HepG2 (cell line): ENCODE measurements around the gene FBH1. TPM values are rescaled to one million over a fixed set of nuclear protein-coding genes. Genes with fewer than 3 reads are reported as not detected.

Experiments
- ATAC-seq: fragments of 200-7000 bp; cut with Tn5 transposase; 3 replicates; pipeline ENCODE4 v1.9.1; 2020; ENCODE audit warnings: mild to moderate bottlenecking, moderate library complexity
- BruUV-seq: library from RNA; stranded (reverse); fragments of 400-500 nt; replicated peaks from 2 replicates; lab custom pipeline; 2021; lab: Mats Ljungman, UMichigan
- CTCF ChIA-PET: fragments of 300-600 bp; formaldehyde crosslinking; extraction: SDS; loops from one replicate; lab custom pipeline; 2021; ENCODE audit warnings: low total read pairs, inconsistent platforms, low intra/inter-chr PET ratio; lab: Yijun Ruan, JAX
- POLR2A ChIA-PET: fragments of 350-600 bp; sonication (Branson Sonifier 250); formaldehyde crosslinking; loops from one replicate; lab custom pipeline; 2020; ENCODE audit warnings: antibody characterized with exemption, inconsistent platforms; lab: Yijun Ruan, JAX
- DNase-seq: peaks from one replicate; pipeline ENCODE4 v3.0.0-alpha.2; 2015; ENCODE audit warnings: low spot score
- FAIRE-seq: peaks from 3 replicates; lab custom pipeline; 2011; peaks lifted over from hg19 to GRCh38; lab: Jason Lieb, UNC
- H2AFZ ChIP-seq: one replicate; pipeline ENCODE4 v1.6.1; 2011; ENCODE audit warnings: low read length, inconsistent platforms
- H3K27ac ChIP-seq: fragments of 300-600 bp; 3 replicates; pipeline ENCODE4 v1.8.0; 2011; ENCODE audit warnings: mixed run types, mild to moderate bottlenecking, mixed read lengths, low read length, inconsistent platforms; ENCODE audit not compliant: insufficient read depth; ENCODE audit errors: extremely low read length
- H3K27me3 ChIP-seq, 2 experiments: fragments of 200-600 bp in 1 of 2; 2 replicates in 1 of 2; 3 replicates in 1 of 2; pipeline versions ENCODE4 v1.6.0 to v1.8.0; 2011; ENCODE audit warnings: low read length in 2 of 2, mild to moderate bottlenecking in 2 of 2, moderate library complexity in 2 of 2, inconsistent platforms in 1 of 2; ENCODE audit not compliant: insufficient read depth in 2 of 2, control insufficient read depth in 1 of 2
- H3K36me3 ChIP-seq, 2 experiments: fragments of 200-600 bp in 1 of 2; replicated peaks in 1 of 2; 2 replicates in 1 of 2; 3 replicates in 1 of 2; pipeline versions ENCODE4 v1.5.1 to v1.8.0; 2011; ENCODE audit warnings: low read length in 2 of 2, inconsistent platforms in 1 of 2; ENCODE audit not compliant: insufficient read depth in 2 of 2, control insufficient read depth in 1 of 2
- H3K4me1 ChIP-seq: 2 replicates; pipeline ENCODE4 v1.5.1; 2012; ENCODE audit warnings: low read length, inconsistent platforms; ENCODE audit not compliant: insufficient read depth
- H3K4me2 ChIP-seq: 2 replicates; pipeline ENCODE4 v1.6.0; 2011; ENCODE audit warnings: low read depth, low read length, inconsistent platforms
- H3K4me3 ChIP-seq, 3 experiments: fragments of 200-600 bp in 1 of 3; sonication (generic), shearing (Covaris generic) in 1 of 3; replicated peaks in 1 of 3; 2 replicates each; pipeline ENCODE4 v1.5.1; 2011 to 2016; ENCODE audit warnings: low read length in 3 of 3, inconsistent platforms in 2 of 3, low read depth in 2 of 3, mild to moderate bottlenecking in 2 of 3, control low read depth in 1 of 3, mixed read lengths in 1 of 3; ENCODE audit not compliant: insufficient read depth in 1 of 3
- H3K79me2 ChIP-seq: one replicate; pipeline ENCODE4 v1.6.1; 2011; ENCODE audit warnings: low read length, inconsistent platforms; ENCODE audit not compliant: insufficient read depth
- H3K9ac ChIP-seq: 2 replicates; pipeline ENCODE4 v1.6.0; 2011; ENCODE audit warnings: mild to moderate bottlenecking, low read depth, low read length, inconsistent platforms; ENCODE audit not compliant: insufficient read depth
- H3K9me3 ChIP-seq: 2 replicates; pipeline ENCODE4 v1.5.1; 2012; ENCODE audit warnings: mild to moderate bottlenecking, low read length
- H4K20me1 ChIP-seq: 2 replicates; pipeline ENCODE4 v1.6.0; 2011; ENCODE audit warnings: inconsistent platforms, mild to moderate bottlenecking, low read length, moderate library complexity; ENCODE audit not compliant: insufficient read depth
- BCL6 ChIP-seq: IDR thresholded peaks from 2 replicates; pipeline ENCODE4 v1.6.1; 2016; ENCODE audit warnings: missing genetic modification reagents, missing compliant biosample characterization
- BRCA1 ChIP-seq: sonication (generic); formaldehyde crosslinking; IDR thresholded peaks from 2 replicates; pipeline ENCODE4 v1.4.0; 2020; ENCODE audit warnings: missing genetic modification reagents
- CBX1 ChIP-seq: IDR thresholded peaks from one replicate; pipeline ENCODE4 v1.6.1; 2016; ENCODE audit warnings: antibody characterized with exemption, low read depth
- FIP1L1 ChIP-seq: fragments of 200-400 bp; formaldehyde crosslinking; IDR thresholded peaks from 2 replicates; pipeline ENCODE4 v1.6.1; 2018; ENCODE audit warnings: low read depth, mild to moderate bottlenecking, low read length, moderate library complexity, borderline replicate concordance; ENCODE audit not compliant: insufficient read depth
- GPBP1L1 ChIP-seq: sonication (generic); formaldehyde crosslinking; IDR thresholded peaks from 2 replicates; pipeline ENCODE4 v1.5.0; 2020; ENCODE audit warnings: mild to moderate bottlenecking, missing genetic modification reagents
- MAFK ChIP-seq, 2 experiments: IDR thresholded peaks in 1 of 2; conservative IDR thresholded peaks in 1 of 2; 2 replicates each; pipeline ENCODE4 v1.6.1; 2011; ENCODE audit warnings: improper control_type of control experiment in 2 of 2, low read length in 2 of 2
- MLX ChIP-seq: IDR thresholded peaks from 2 replicates; pipeline ENCODE4 v1.6.1; 2016
- NAIF1 ChIP-seq: sonication (generic); formaldehyde crosslinking; IDR thresholded peaks from 2 replicates; pipeline ENCODE4 v1.5.0; 2020; ENCODE audit warnings: mild to moderate bottlenecking, missing genetic modification reagents, borderline replicate concordance
- NFYB ChIP-seq: sonication (generic); formaldehyde crosslinking; IDR thresholded peaks from 2 replicates; pipeline ENCODE4 v1.4.0; 2020; ENCODE audit warnings: missing genetic modification reagents
- NR2F1 ChIP-seq, 2 experiments: fragments of 450-650 bp in 1 of 2; formaldehyde crosslinking in 1 of 2; IDR thresholded peaks; 2 replicates each; pipeline versions ENCODE4 v1.5.0 to v1.6.1; 2016 to 2020; ENCODE audit warnings: mild to moderate bottlenecking in 1 of 2, missing compliant biosample characterization in 1 of 2, missing genetic modification reagents in 1 of 2, moderate library complexity in 1 of 2
- RFXAP ChIP-seq: sonication (generic); formaldehyde crosslinking; IDR thresholded peaks from 2 replicates; pipeline ENCODE4 v1.4.0; 2020; ENCODE audit warnings: missing genetic modification reagents, borderline replicate concordance
- SALL2 ChIP-seq: sonication (generic); formaldehyde crosslinking; IDR thresholded peaks from 2 replicates; pipeline ENCODE4 v1.8.1; 2023; ENCODE audit warnings: mild to moderate bottlenecking, missing genetic modification reagents, inconsistent platforms
- SMARCC2 ChIP-seq: fragments of 450-650 bp; IDR thresholded peaks from 2 replicates; pipeline ENCODE4 v1.6.1; 2017; ENCODE audit warnings: antibody characterized with exemption, mild to moderate bottlenecking
- SNAPC5 ChIP-seq: sonication (generic); formaldehyde crosslinking; IDR thresholded peaks from 2 replicates; pipeline ENCODE4 v1.8.1; 2023; ENCODE audit warnings: mild to moderate bottlenecking, missing genetic modification reagents, borderline replicate concordance
- SOX6 ChIP-seq, 2 experiments: fragments of 450-650 bp in 1 of 2; sonication (generic) in 1 of 2; formaldehyde crosslinking in 1 of 2; IDR thresholded peaks; 2 replicates each; pipeline versions ENCODE4 v1.4.0 to v1.6.1; 2017 to 2020; ENCODE audit warnings: antibody characterized with exemption in 1 of 2, mild to moderate bottlenecking in 1 of 2, missing genetic modification reagents in 1 of 2
- TEAD2 ChIP-seq: sonication (generic); formaldehyde crosslinking; IDR thresholded peaks from 2 replicates; pipeline ENCODE4 v1.9.0; 2021; ENCODE audit warnings: missing genetic modification reagents
- ZBTB38 ChIP-seq: sonication (generic); formaldehyde crosslinking; IDR thresholded peaks from 2 replicates; pipeline ENCODE4 v1.5.1; 2020; ENCODE audit warnings: mild to moderate bottlenecking, missing genetic modification reagents
- ZFP36L2 ChIP-seq: sonication (generic); formaldehyde crosslinking; IDR thresholded peaks from 2 replicates; pipeline ENCODE4 v1.4.0; 2020; ENCODE audit warnings: missing genetic modification reagents
- ZKSCAN1 ChIP-seq: fragments of 150-350 bp; IDR thresholded peaks from 2 replicates; pipeline ENCODE4 v1.6.1; 2014; ENCODE audit warnings: low read length
- ZMAT3 ChIP-seq: sonication (generic); formaldehyde crosslinking; conservative IDR thresholded peaks from 2 replicates; pipeline ENCODE4 v1.7.0; 2021; ENCODE audit warnings: missing genetic modification reagents
- ZNF180 ChIP-seq: sonication (generic); formaldehyde crosslinking; IDR thresholded peaks from 2 replicates; pipeline ENCODE4 v1.4.0; 2020; ENCODE audit warnings: low read depth, missing genetic modification reagents, borderline replicate concordance
- ZNF614 ChIP-seq: IDR thresholded peaks from 2 replicates; pipeline ENCODE4 v1.6.1; 2018; ENCODE audit warnings: missing biosample characterization, missing genetic modification reagents, inconsistent platforms, borderline replicate concordance
- WGBS: methylation state at CpG from one replicate; pipeline ENCODE4 v1.1.6; 2017; ENCODE audit warnings: low lambda C conversion rate; 5-methylcytosine and 5-hydroxymethylcytosine counted together
- in situ Hi-C: cut with HindIII; loops from 2 replicates; pipeline ENCODE4 v1.10.0; 2017; ENCODE audit warnings: low pct_unique_long_range_greater_than_20kb; ENCODE audit not compliant: extremely low pct_ligation_motif_present
- intact Hi-C: fragments of 100-400 bp; cut with micrococcal nuclease; formaldehyde crosslinking; loops from one replicate; pipeline ENCODE4 v1.10.0; 2022; ENCODE audit not compliant: unreplicated experiment
- polyA plus RNA-seq, 8 experiments: library from polyadenylated mRNA; depleted of rRNA in 3 of 8; stranded (reverse) in 7 of 8; unstranded in 1 of 8; fragments of >200 nt; fragmentation: Illumina TruSeq in 4 of 8; extraction: Trizol in 4 of 8; gene quantifications; 2 replicates each; pipeline versions ENCODE4 v1.2.1 to v1.2.3, GENCODE V29; 2011 to 2016; ENCODE audit warnings: low read depth in 4 of 8, missing spikeins in 1 of 8, mixed read lengths in 1 of 8; ENCODE audit not compliant: insufficient read depth in 1 of 8
- total RNA-seq, 5 experiments: library from RNA; depleted of rRNA; stranded (reverse); fragments of >200 nt; fragmentation: Illumina TruSeq; extraction: Trizol; gene quantifications; 2 replicates each; pipeline ENCODE4 v1.2.3, GENCODE V29; 2016; ENCODE audit warnings: low read depth in 1 of 5
- TF ChIP-seq, protein P1 (sequence below): sonication (generic); formaldehyde crosslinking; IDR thresholded peaks from 2 replicates; pipeline ENCODE4 v1.4.0; 2020; ENCODE audit warnings: missing genetic modification reagents

FBH1 gene
- total and polyA plus RNA-seq, 2 of the 13 experiments (the other 11 are each of a cell fraction or from before 2014, with no cell fraction given) = 48.8 to 60.3 TPM

- TF ChIP-seq, protein P1, sequence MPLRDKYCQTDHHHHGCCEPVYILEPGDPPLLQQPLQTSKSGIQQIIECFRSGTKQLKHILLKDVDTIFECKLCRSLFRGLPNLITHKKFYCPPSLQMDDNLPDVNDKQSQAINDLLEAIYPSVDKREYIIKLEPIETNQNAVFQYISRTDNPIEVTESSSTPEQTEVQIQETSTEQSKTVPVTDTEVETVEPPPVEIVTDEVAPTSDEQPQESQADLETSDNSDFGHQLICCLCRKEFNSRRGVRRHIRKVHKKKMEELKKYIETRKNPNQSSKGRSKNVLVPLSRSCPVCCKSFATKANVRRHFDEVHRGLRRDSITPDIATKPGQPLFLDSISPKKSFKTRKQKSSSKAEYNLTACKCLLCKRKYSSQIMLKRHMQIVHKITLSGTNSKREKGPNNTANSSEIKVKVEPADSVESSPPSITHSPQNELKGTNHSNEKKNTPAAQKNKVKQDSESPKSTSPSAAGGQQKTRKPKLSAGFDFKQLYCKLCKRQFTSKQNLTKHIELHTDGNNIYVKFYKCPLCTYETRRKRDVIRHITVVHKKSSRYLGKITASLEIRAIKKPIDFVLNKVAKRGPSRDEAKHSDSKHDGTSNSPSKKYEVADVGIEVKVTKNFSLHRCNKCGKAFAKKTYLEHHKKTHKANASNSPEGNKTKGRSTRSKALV (CRISPR knock-in tag) = no peak
- no peak for TF ChIP-seq ZNF180 (CRISPR knock-in tag)
- TF ChIP-seq TEAD2 = no peak
- no peak for TF ChIP-seq NAIF1 (CRISPR knock-in tag)
- TF ChIP-seq MLX (CRISPR knock-in tag) = no peak
- TF ChIP-seq, all 625 proteins: peak for 0
Observed at GRCh38 chr10:5915451-5915850, 25.4 kb downstream of the FBH1 start (continued).

GRCh38 chr10:5917305-5917704, 27.3 kb downstream of the FBH1 start:
- in situ Hi-C loops (no loop called here), intact Hi-C loops (no loop called here)
- no peak for ATAC-seq
- Histone ChIP-seq H3K27ac (no peak overlapping the region), H3K9ac (no peak overlapping the region), H3K4me1 (no peaks in the 10 kb centered on the region), H3K4me2 (no peak overlapping the region), H2AFZ (no peak overlapping the region), H3K4me3 (no peak overlapping the region), H3K27me3 (no peaks in the 10 kb centered on the region), H3K9me3 (no peaks in the 10 kb centered on the region), H3K79me2 (no peaks in the 10 kb centered on the region), H4K20me1 (no peaks in the 10 kb centered on the region), H3K36me3 (peaks cover 49 to 96% of the 10 kb centered on the region in 2 experiments)
- 98% methylated on average over 12 of the region's 13 CpGs for WGBS
- BruUV-seq = no TSS peak
- CTCF ChIA-PET = no interaction called here
- no peak for DNase-seq
- POLR2A ChIA-PET = no interaction called here
- FAIRE-seq = no peak
- TF ChIP-seq ZMAT3 = no peak
- TF ChIP-seq RFXAP (CRISPR knock-in tag) = no peak
- TF ChIP-seq SALL2 (CRISPR knock-in tag) = no peak
- no peak for TF ChIP-seq ZBTB38 (CRISPR knock-in tag)
- TF ChIP-seq SOX6 (IDR thresholded peaks at IDR 0.05) = no peak
- TF ChIP-seq SOX6 (CRISPR knock-in tag; IDR thresholded peaks at IDR 0.05) = no peak
- TF ChIP-seq MAFK (conservative IDR thresholded peaks at IDR 0.05 in 1 of 2, IDR thresholded peaks at IDR 0.05 in 1 of 2; ENCODE audit: low read length in 2 of 2) = no peak
- no peak for TF ChIP-seq GPBP1L1 (CRISPR knock-in tag)
- no peak for TF ChIP-seq FIP1L1
- TF ChIP-seq ZNF614 (CRISPR knock-in tag) = no peak
- no peak for TF ChIP-seq ZKSCAN1
- no peak for TF ChIP-seq BCL6 (CRISPR knock-in tag)
- no peak for TF ChIP-seq BRCA1 (CRISPR knock-in tag)
- no peak for TF ChIP-seq NR2F1 (CRISPR knock-in tag; IDR thresholded peaks at IDR 0.05)
- no peak for TF ChIP-seq SNAPC5 (CRISPR knock-in tag)
- no peak for TF ChIP-seq ZFP36L2 (CRISPR knock-in tag)
- TF ChIP-seq SMARCC2 = no peak
- TF ChIP-seq CBX1 = no peak
- TF ChIP-seq NFYB = no peak
